ENCODE results near the gene DISP2.

The DISP2 gene

DNA sequence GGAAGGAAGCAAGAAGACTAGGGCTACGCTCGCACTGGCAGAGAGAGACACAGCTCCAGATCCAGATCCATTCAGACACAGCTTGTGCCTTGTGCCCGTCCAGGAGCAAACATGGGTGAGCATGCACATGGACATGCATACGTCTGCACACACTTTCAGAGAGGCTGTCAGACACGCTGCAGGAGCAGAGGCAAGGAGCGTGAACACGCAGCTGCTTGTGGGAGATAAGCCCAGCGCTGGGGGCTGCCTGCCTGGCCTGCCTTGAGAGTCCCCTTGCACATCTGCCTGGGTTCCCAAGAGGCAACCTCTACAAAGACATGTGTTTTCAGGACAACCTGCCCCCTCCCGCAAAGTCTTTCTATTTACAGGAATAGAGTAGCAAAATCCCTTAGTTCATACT is 69.2 kb downstream of the DISP2 start:
- DNase-seq, result no peak

GRCh38 chr15:40428185-40428584 is 70.2 kb downstream of the DISP2 start:
- DNase-seq, result no peak

Data from NCI-H2081 (cell line).